GM13977 (cell line): ENCODE results near the gene AMBRA1.

Experiments
- DNase-seq: peaks from one replicate; pipeline ENCODE4 v3.0.0; 2012; ENCODE audit warnings: low spot score
- in situ Hi-C: fragments of 300-500 bp; cut with MboI; formaldehyde crosslinking; loops from one replicate; pipeline ENCODE4 v1.12.0; 2022; ENCODE audit warnings: low sequenced_read_pairs, low pct_unique_long_range_greater_than_20kb, mixed read lengths, inconsistent platforms; ENCODE audit not compliant: unreplicated experiment
- TF ChIP-seq, protein P1 (sequence below): IDR thresholded peaks from 2 replicates; pipeline ENCODE4 v1.5.1; 2012; ENCODE audit warnings: mild to moderate bottlenecking, control low read depth; ENCODE audit not compliant: insufficient read depth; ENCODE audit errors: extremely low read depth, missing control alignments

The AMBRA1 gene

DNA sequence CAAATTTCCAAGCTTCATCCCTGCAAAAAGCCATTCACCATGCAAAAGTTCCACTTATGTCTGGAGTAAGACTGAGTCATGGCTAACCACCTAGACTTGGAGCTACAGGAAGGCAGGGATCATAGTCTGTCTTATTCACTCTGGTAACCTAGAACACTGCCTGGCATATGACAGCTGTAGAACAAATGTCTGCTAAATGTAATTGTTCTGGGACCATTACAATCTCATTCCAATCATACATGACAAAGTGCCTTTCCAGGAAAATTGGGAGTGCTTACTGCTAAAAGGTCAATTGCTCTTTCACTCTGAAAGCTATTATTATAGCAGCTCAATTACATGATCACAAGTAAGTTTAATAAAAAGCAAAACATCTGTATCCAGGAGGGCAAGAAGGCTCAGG is 103.2 kb downstream of the AMBRA1 start:
- in situ Hi-C loops: no loop called here
- TF ChIP-seq, protein P1, sequence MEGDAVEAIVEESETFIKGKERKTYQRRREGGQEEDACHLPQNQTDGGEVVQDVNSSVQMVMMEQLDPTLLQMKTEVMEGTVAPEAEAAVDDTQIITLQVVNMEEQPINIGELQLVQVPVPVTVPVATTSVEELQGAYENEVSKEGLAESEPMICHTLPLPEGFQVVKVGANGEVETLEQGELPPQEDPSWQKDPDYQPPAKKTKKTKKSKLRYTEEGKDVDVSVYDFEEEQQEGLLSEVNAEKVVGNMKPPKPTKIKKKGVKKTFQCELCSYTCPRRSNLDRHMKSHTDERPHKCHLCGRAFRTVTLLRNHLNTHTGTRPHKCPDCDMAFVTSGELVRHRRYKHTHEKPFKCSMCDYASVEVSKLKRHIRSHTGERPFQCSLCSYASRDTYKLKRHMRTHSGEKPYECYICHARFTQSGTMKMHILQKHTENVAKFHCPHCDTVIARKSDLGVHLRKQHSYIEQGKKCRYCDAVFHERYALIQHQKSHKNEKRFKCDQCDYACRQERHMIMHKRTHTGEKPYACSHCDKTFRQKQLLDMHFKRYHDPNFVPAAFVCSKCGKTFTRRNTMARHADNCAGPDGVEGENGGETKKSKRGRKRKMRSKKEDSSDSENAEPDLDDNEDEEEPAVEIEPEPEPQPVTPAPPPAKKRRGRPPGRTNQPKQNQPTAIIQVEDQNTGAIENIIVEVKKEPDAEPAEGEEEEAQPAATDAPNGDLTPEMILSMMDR: no peak
- no peak for DNase-seq

DNA sequence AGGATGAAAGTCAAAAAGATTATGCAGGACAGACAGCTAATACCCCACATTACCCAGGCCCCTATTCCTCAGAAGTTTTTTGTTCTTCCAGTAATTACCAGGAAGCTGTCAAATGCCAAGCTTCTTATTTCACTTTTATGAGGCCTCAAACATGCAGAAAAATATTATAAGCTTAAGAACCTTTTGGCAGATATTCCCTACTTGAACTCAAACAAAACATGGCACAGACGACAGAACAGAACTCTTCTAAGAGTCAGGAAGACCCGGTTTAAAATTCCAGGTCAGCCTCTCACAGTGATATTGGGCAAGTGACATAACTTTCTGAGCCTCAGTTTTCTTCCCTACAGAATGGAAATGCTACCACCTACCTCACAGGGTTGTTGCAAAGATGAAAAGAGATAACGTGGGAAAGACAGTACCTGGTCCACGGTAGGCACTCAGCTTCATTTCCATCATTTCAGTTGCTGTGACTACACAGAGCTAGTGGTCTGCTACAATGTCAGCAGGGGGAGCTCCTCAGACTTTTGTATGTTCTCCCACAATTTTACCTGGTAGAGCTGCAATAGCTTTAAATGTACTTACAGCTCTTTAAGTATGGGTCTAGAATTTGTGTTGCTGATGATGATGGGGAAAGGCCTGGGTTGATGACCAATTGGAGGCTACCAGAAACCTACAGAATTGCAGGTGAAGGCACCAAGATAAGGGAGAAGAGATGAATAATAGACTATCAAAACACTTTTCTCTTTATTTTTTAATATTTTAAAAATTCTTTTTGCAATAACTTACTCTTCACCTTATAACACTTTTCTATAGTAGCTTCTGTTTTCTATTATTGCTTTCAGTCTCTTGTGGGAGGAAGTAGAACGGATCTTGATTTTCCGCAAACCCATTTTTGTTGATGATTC is 103.9 kb downstream of the AMBRA1 start:
- TF ChIP-seq, protein P1: peak; percentile 65
- in situ Hi-C loops: no loop called here
- peak; percentile 43 for DNase-seq

DNA sequence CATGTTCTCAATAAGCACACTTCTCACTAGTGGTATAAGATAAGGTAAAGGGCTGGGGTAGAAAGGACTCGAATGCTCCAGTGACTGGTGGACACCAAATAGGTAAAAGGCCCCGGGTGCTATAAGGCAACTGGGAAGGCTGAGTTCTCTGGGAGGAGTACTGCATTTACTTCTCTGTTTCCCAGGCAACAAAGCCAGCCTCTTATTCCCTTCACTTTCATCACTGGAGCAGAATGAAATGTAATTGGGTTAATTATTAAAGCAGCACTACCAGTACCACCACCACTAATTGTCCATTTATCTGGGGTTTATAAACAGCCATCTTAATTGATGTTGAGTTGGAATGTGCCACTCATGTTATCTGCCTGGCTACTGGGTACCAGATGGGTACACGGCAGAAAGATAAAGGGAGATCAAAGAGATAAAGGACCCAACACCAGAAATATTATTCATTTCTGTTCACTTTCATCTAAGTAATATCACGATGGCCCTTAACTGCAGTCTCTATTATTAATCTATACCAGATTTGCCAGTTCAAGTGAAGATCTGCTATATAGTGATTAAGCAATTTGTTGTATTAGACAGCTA is 107.9 kb downstream of the AMBRA1 start:
- no peak for DNase-seq
- in situ Hi-C loops: no loop called here
- TF ChIP-seq, protein P1: no peak

DNA sequence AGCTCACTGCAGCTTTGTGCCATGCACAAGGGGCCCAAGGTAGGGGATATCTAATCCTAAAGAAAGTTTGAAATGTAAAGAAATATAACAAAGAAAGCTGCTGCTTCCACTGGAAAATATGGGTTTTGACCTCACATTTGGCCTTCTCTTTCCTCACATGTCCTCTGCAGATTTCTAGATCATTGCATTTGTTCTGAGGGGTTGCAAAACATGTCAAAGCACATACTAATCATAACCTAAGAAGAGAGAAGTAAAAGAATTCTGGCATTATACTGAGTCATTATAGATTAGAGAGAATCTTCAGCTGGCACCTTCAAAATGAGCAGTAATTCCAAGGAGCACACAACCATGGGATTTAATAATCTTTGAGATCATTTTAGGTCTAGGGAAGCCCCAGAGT is 109.7 kb downstream of the AMBRA1 start:
- DNase-seq: no peak
- in situ Hi-C loops: no loop called here
- TF ChIP-seq, protein P1: no peak

DNA sequence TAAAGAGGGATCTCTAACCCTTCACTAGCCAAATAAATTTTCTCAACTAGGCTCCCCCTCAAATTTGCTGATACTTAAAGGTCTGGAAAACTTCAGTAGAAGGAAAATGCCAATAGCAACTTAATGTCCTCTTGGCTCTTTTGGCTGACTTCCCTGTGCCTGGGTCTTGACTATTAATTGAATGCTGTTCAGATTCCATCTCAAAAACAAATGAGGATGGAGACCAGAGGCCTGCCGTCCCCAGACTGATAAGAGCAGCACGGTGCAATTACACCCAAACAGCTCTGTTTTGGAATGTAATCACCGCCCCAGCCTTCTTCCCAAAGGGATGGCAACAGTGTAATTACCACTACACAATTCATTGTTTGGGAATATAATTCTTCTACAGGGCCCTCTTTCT is 112.9 kb downstream of the AMBRA1 start:
- DNase-seq: no peak
- TF ChIP-seq, protein P1: no peak
- in situ Hi-C loops: no loop called here

DNA sequence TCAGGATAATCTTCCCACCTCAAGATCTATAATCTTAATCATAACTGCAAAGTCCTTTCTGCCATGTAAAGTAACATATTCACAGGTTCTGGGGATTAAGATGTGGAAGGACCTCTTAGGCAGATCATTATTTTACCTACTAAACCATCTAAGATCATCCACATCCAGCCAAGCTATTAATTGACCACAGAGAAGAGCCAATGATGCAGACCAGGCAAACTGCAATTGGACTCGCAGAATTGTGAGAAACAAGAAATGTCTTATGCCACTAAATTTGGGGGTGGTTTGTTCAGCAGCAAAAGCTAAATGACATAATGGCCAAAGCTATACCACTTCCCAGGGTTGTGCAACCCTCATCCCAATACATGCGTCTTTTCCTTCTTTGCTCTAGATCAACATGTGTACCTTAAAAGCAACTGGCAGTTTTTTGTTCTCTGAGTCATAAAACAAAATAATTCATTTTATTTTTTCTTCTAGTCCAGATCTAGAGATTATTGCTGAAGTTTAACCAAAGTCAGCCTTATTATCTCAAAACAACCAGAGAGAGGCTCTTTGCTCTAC is 113.6 kb downstream of the AMBRA1 start:
- TF ChIP-seq, protein P1: no peak
- no peak for DNase-seq
- in situ Hi-C loops: no loop called here
